SJSA1 (cell line): ENCODE measurements around the gene GYS1. TPM values are rescaled to one million over a fixed set of nuclear protein-coding genes. Genes with fewer than 3 reads are reported as not detected.

Experiments
- DNase-seq, 2 experiments: peaks; one replicate each; pipeline ENCODE4 v3.0.0-alpha.2; 2015 to 2020; ENCODE audit warnings: low spot score in 2 of 2, low read depth in 1 of 2
- H3K27ac ChIP-seq: fragments of 250-450 bp; sonication (Bioruptor Pico); 2 replicates; pipeline ENCODE4 v1.5.1; 2020; ENCODE audit warnings: mild to moderate bottlenecking, moderate library complexity
- H3K27me3 ChIP-seq: fragments of 250-450 bp; sonication (Bioruptor Pico); replicated peaks from 2 replicates; pipeline ENCODE4 v1.5.1; 2020; ENCODE audit warnings: mild to moderate bottlenecking, moderate library complexity
- H3K36me3 ChIP-seq: fragments of 250-450 bp; sonication (Bioruptor Pico); 2 replicates; pipeline ENCODE4 v1.5.1; 2020; ENCODE audit warnings: mild to moderate bottlenecking
- H3K4me1 ChIP-seq: fragments of 250-450 bp; sonication (Bioruptor Pico); replicated peaks from 2 replicates; pipeline ENCODE4 v1.6.1; 2021; ENCODE audit warnings: mild to moderate bottlenecking
- H3K4me3 ChIP-seq: fragments of 250-450 bp; sonication (Bioruptor Pico); 2 replicates; pipeline ENCODE4 v1.5.1; 2020; ENCODE audit warnings: mild to moderate bottlenecking
- H3K9me3 ChIP-seq: fragments of 250-450 bp; sonication (Bioruptor Pico); replicated peaks from 2 replicates; pipeline ENCODE4 v1.5.1; 2020; ENCODE audit warnings: mild to moderate bottlenecking
- total RNA-seq: library from RNA; depleted of rRNA; stranded (reverse); fragments of >200 nt; shearing (Covaris generic); gene quantifications from 2 replicates; pipeline ENCODE4 v1.2.3, GENCODE V29; 2014

GYS1 gene
- total RNA-seq, 1 experiment from 2014 or later: 38.2 TPM

DNA sequence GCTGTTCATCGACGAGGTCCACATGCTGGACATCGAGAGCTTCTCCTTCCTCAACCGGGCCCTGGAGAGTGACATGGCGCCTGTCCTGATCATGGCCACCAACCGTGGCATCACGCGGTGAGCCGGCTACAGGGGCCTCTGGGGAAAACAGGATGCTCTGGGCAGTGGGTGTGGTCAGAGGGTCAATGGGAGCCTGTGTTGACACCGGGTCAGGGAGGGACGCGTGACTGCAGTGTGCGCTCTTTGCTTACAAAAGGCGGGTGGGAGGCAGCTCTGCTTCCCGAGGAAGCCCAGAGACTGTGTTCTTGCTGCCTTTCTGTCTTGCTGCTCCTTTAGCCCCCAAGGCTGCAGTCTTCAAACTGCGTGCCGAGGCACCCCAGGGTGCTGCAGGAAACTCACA is 18.1 kb upstream of the GYS1 start:
- Histone ChIP-seq H3K9me3 (no peaks in the 10 kb centered on the region), H3K27me3 (no peaks in the 10 kb centered on the region), H3K4me1 (no peaks in the 10 kb centered on the region), H3K27ac (no peak overlapping the region), H3K4me3 (no peak overlapping the region), H3K36me3 (peaks cover 87% of the 10 kb centered on the region)
- DNase-seq: no peak

DNA sequence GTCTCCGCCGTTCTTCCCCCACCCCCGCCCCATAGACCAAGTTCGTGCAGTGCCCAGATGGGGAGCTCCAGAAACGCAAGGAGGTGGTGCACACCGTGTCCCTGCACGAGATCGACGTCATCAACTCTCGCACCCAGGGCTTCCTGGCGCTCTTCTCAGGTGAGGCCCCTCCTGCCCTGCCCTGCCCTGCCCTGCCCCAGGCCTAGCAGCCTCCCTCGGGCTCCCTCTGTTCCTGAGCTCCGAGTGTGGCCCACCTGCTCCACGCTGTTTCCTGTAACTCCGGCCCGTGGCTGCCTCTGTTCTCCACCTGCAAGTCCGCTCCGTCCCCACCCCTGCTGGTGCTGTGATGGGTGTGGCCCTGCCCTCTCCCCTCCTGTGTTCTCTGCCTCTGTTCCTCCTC is 17.3 kb upstream of the GYS1 start:
- H3K27me3 ChIP-seq: no peaks in the 10 kb centered on the region
- H3K9me3 ChIP-seq: no peaks in the 10 kb centered on the region
- no peak overlapping the region for H3K4me3 ChIP-seq
- H3K27ac ChIP-seq: no peak overlapping the region
- H3K4me1 ChIP-seq: no peaks in the 10 kb centered on the region
- DNase-seq: no peak
- H3K36me3 ChIP-seq: peaks cover 87% of the 10 kb centered on the region

- Histone ChIP-seq H3K27me3 (no peaks in the 10 kb centered on the region), H3K4me3 (no peak overlapping the region), H3K4me1 (no peaks in the 10 kb centered on the region), H3K36me3 (peaks cover 87% of the 10 kb centered on the region), H3K27ac (no peak overlapping the region), H3K9me3 (no peaks in the 10 kb centered on the region)
- DNase-seq: no peak
Observed at GRCh38 chr19:49009828-49010227, 16.7 kb upstream of the GYS1 start.

GRCh38 chr19:49006905-49007304 is 13.8 kb upstream of the GYS1 start:
- no peaks in the 10 kb centered on the region for H3K4me1 ChIP-seq
- H3K9me3 ChIP-seq: no peaks in the 10 kb centered on the region
- no peaks in the 10 kb centered on the region for H3K27me3 ChIP-seq
- no peak for DNase-seq
- no peak overlapping the region for H3K27ac ChIP-seq
- no peak overlapping the region for H3K4me3 ChIP-seq
- H3K36me3 ChIP-seq: peaks cover 87% of the 10 kb centered on the region

GRCh38 chr19:49004964-49005614 is 12.0 kb upstream of the GYS1 start:
- Histone ChIP-seq H3K36me3 (peaks cover 80% of the 10 kb centered on the region), H3K9me3 (no peaks in the 10 kb centered on the region), H3K4me3 (no peak overlapping the region), H3K4me1 (no peaks in the 10 kb centered on the region), H3K27me3 (no peaks in the 10 kb centered on the region), H3K27ac (no peak overlapping the region)
- DNase-seq: no peak

DNA sequence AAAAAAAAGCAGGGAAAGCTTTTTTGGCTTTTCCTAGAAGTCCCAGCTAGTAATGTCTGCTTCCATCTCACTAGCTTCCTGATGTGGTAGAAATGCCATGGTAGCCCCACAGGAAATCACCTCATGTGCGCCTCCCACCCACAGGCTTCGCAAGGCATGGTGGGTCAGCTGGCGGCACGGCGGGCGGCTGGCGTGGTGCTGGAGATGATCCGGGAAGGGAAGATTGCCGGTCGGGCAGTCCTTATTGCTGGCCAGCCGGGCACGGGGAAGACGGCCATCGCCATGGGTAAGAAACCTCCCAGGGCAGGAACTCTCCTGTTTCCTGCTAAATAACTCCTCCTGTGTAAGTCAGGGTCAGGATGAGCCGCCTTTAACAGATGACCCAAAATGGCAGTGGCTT is 11.0 kb upstream of the GYS1 start:
- Histone ChIP-seq H3K9me3 (no peaks in the 10 kb centered on the region), H3K27ac (no peak overlapping the region), H3K4me1 (no peaks in the 10 kb centered on the region), H3K36me3 (peaks cover 80% of the 10 kb centered on the region), H3K27me3 (no peaks in the 10 kb centered on the region), H3K4me3 (no peak overlapping the region)
- DNase-seq: no peak

- Histone ChIP-seq H3K4me3 (no peak overlapping the region), H3K9me3 (no peaks in the 10 kb centered on the region), H3K27ac (no peak overlapping the region), H3K27me3 (no peaks in the 10 kb centered on the region), H3K36me3 (peaks cover 47% of the 10 kb centered on the region), H3K4me1 (peaks cover 3% of the 10 kb centered on the region)
- DNase-seq: peak; percentile 19 to 67
Observed at GRCh38 chr19:48999481-49000325, 6.6 kb upstream of the GYS1 start.

GRCh38 chr19:48997972-48998371 is 4.9 kb upstream of the GYS1 start:
- Histone ChIP-seq H3K27me3 (no peaks in the 10 kb centered on the region), H3K9me3 (no peaks in the 10 kb centered on the region), H3K36me3 (peaks cover 36% of the 10 kb centered on the region), H3K4me1 (peaks cover 8% of the 10 kb centered on the region), H3K4me3 (no peak overlapping the region), H3K27ac (no peak overlapping the region)
- DNase-seq: peak; percentile 60 to 84

DNA sequence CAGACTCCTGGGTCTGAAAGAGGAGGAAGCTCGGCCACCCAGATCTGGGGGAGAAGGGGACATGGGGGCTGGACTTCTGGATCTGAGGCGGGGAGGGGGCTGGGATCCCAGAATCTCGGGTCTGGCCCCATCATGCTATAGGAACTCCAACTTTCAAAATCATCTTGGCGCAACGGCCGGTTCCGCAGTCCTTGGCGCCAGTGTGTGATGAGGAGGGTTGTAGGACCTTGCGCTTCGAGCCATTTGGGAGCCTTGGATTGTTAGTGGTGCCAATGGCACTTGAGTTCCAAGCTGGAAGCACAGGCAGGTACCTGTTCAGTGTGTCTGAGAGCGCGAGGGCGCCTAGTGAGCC is 902 bp upstream of the GYS1 start:
- Histone ChIP-seq H3K27me3 (no peaks in the 10 kb centered on the region), H3K4me1 (peaks cover 15% of the 10 kb centered on the region), H3K9me3 (no peaks in the 10 kb centered on the region), H3K27ac (peak overlapping the region; percentile 80), H3K4me3 (peak overlapping the region; percentile 51), H3K36me3 (peaks cover 26% of the 10 kb centered on the region)
- DNase-seq: peak in 1 of 2 experiments; percentile 11

DNA sequence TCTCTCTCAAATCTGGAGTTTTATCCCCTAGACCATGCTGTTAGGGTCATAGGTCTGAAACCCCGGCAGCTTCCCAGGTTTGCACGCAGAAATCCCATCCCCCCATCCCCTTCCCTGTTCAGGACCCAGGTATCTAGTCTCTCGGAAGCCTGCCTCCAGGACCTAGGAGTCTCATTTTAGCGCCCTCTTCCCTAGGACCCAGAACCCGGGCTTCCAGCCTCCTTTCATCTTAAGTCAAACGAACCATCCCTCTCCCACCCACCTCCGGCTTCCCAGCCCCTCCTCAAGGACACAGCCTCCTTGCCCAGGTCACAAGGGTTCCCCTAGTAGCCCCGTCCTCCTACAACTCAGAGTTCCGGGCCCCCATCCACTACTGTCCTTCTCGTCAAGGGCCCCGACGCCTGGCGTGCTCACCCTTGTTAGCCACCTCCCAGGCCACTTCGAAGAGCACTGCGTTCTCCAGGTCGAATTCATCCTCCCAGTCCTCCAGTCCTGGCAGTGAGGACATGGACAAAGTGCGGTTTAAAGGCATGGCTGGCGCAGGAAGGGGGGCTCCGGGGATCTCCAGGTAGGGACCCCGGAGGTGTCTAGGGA is 431 bp downstream of the GYS1 start:
- H3K9me3 ChIP-seq: no peaks in the 10 kb centered on the region
- H3K27me3 ChIP-seq: no peaks in the 10 kb centered on the region
- H3K4me3 ChIP-seq: peak overlapping the region; percentile 51
- peaks cover 39% of the 10 kb centered on the region for H3K36me3 ChIP-seq
- no peak for DNase-seq
- peaks cover 15% of the 10 kb centered on the region for H3K4me1 ChIP-seq
- peak overlapping the region; percentile 58 for H3K27ac ChIP-seq

DNA sequence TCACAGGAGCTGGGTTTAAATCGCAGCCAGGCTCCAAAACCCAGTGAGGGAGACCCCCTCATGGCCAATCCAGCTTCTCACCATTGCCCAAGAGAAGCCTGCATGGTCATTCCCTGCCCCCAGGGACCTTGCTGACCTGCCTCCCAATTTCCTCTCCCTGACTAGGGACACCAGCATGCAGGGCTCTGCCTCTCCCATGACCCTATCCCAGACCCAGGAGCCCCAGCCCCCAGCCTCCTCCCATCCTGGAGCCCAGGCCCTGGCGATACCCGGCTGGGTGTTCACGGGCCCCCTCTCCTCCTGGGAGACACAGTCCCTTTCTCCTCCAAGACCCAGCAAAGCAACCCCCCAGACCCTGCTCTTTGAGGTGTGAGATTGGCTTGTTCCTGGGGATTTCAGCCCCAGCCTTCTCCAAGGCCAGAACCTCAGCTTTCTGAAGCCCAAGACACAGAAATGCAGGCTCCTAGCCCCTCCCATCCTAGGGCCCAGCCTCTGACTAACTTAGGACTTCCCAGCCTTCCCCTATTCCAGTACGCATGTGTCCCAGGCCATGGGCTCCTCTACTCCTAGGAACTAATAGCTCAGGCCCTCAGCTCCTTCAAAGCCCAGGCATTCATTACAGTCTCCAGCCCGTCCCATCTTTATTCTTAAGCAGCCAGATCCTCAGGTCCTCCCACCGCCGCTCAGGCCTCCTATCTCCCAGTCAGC is 1.1 kb downstream of the GYS1 start:
- peak; percentile 58 to 76 for DNase-seq
- H3K36me3 ChIP-seq: peaks cover 43% of the 10 kb centered on the region
- H3K27ac ChIP-seq: peak overlapping the region; percentile 58
- peaks cover 15% of the 10 kb centered on the region for H3K4me1 ChIP-seq
- peak overlapping the region; percentile 51 for H3K4me3 ChIP-seq
- H3K27me3 ChIP-seq: no peaks in the 10 kb centered on the region
- no peaks in the 10 kb centered on the region for H3K9me3 ChIP-seq

- no peak overlapping the region for H3K27ac ChIP-seq
- H3K36me3 ChIP-seq: peaks cover 52% of the 10 kb centered on the region
- no peaks in the 10 kb centered on the region for H3K9me3 ChIP-seq
- no peak overlapping the region for H3K4me3 ChIP-seq
- DNase-seq: no peak
- H3K4me1 ChIP-seq: peaks cover 15% of the 10 kb centered on the region
- H3K27me3 ChIP-seq: no peaks in the 10 kb centered on the region
Observed at GRCh38 chr19:48991011-48991609, 2.0 kb downstream of the GYS1 start.

DNA sequence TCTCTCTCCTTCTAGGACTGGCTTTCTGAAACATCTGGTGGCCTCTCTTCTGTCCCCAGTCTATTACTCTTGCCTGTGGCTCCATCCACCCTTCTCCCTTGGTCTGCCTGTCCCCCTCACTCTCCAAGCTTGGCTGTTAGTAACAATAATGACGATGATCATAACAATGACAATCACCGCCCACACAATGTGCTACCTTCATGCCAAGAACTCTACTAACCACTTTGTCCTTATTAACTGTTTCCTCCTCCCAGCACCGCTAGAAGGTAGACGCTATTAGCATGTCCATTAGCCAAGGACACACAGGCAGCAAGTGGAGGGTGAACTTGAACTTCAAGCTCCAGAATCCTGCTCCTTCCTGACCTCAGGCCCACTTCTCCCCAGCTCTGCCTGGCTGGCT is 2.7 kb downstream of the GYS1 start:
- no peak for DNase-seq
- H3K9me3 ChIP-seq: no peaks in the 10 kb centered on the region
- no peak overlapping the region for H3K4me3 ChIP-seq
- H3K36me3 ChIP-seq: peaks cover 60% of the 10 kb centered on the region
- no peak overlapping the region for H3K27ac ChIP-seq
- no peaks in the 10 kb centered on the region for H3K27me3 ChIP-seq
- peaks cover 15% of the 10 kb centered on the region for H3K4me1 ChIP-seq
